ENCODE data around the gene ZNF367.

The ZNF367 gene

GRCh38 chr9:96436456-96437126 is 18.4 kb upstream of the ZNF367 start:
- Histone ChIP-seq H4K91ac (ENCODE audit: low read depth, low read length) (no peak overlapping the region), H3K36me3 (ENCODE audit: control insufficient read depth in 1 of 2, insufficient read depth in 2 of 2, low read length in 2 of 2) (no peaks in the 10 kb centered on the region), H4K8ac (ENCODE audit: low read depth, low read length) (no peak overlapping the region), H2BK5ac (ENCODE audit: low read depth, low read length, poor library complexity) (no peak overlapping the region), H3K27me3 (ENCODE audit: insufficient read depth, low read length) (no peaks in the 10 kb centered on the region), H3K14ac (ENCODE audit: low read length) (no peak overlapping the region), H3K4me1 (ENCODE audit: control insufficient read depth in 1 of 2, insufficient read depth in 2 of 2, low read length in 2 of 2) (no peaks in the 10 kb centered on the region), H4K12ac (ENCODE audit: low read depth, low read length) (no peak overlapping the region), H3K79me1 (ENCODE audit: low read length) (no peaks in the 10 kb centered on the region), H3K9me3 (ENCODE audit: insufficient read depth, low read depth, low read length) (peaks cover 1% of the 10 kb centered on the region), H2BK12ac (ENCODE audit: low read length) (no peak overlapping the region), H3K23ac (ENCODE audit: low read length) (no peak overlapping the region), H3K9ac (ENCODE audit: low read length) (no peak overlapping the region), H3K79me2 (ENCODE audit: control insufficient read depth, insufficient read depth, low read length, poor library complexity) (no peaks in the 10 kb centered on the region), H3K4me2 (ENCODE audit: low read length) (no peak overlapping the region), H3K4ac (ENCODE audit: low read depth, low read length) (no peak overlapping the region), H3K27ac (ENCODE audit: low read depth, low read length) (no peak overlapping the region), H2AFZ (ENCODE audit: insufficient read depth, low read length, poor library complexity) (no peak overlapping the region), H3K4me3 (ENCODE audit: low read depth, low read length) (no peak overlapping the region), H3K18ac (ENCODE audit: low read length) (no peak overlapping the region), H2BK120ac (ENCODE audit: insufficient read depth, low read length, poor library complexity) (no peak overlapping the region), H2AK5ac (ENCODE audit: low read length) (no peak overlapping the region)
- no peak for DNase-seq
- no CpG with 5 or more reads among the region's 15 CpGs for WGBS (ENCODE audit: extremely low coverage, insufficient coverage, insufficient read length)

GRCh38 chr9:96436063-96436455 is 17.9 kb upstream of the ZNF367 start:
- Histone ChIP-seq H3K4me2 (ENCODE audit: low read length) (no peak overlapping the region), H3K4me1 (ENCODE audit: control insufficient read depth in 1 of 2, insufficient read depth in 2 of 2, low read length in 2 of 2) (no peaks in the 10 kb centered on the region), H3K4me3 (ENCODE audit: low read depth, low read length) (no peak overlapping the region), H4K12ac (ENCODE audit: low read depth, low read length) (no peak overlapping the region), H3K23ac (ENCODE audit: low read length) (no peak overlapping the region), H2BK120ac (ENCODE audit: insufficient read depth, low read length, poor library complexity) (no peak overlapping the region), H4K8ac (ENCODE audit: low read depth, low read length) (no peak overlapping the region), H3K18ac (ENCODE audit: low read length) (no peak overlapping the region), H3K14ac (ENCODE audit: low read length) (no peak overlapping the region), H3K27me3 (ENCODE audit: insufficient read depth, low read length) (no peaks in the 10 kb centered on the region), H3K79me2 (ENCODE audit: control insufficient read depth, insufficient read depth, low read length, poor library complexity) (no peaks in the 10 kb centered on the region), H2AK5ac (ENCODE audit: low read length) (no peak overlapping the region), H3K79me1 (ENCODE audit: low read length) (no peaks in the 10 kb centered on the region), H3K9ac (ENCODE audit: low read length) (no peak overlapping the region), H4K91ac (ENCODE audit: low read depth, low read length) (no peak overlapping the region), H2BK5ac (ENCODE audit: low read depth, low read length, poor library complexity) (no peak overlapping the region), H3K27ac (ENCODE audit: low read depth, low read length) (no peak overlapping the region), H3K4ac (ENCODE audit: low read depth, low read length) (no peak overlapping the region), H2AFZ (ENCODE audit: insufficient read depth, low read length, poor library complexity) (no peak overlapping the region), H2BK12ac (ENCODE audit: low read length) (no peak overlapping the region), H3K9me3 (ENCODE audit: insufficient read depth, low read depth, low read length) (peaks cover 1% of the 10 kb centered on the region), H3K36me3 (ENCODE audit: control insufficient read depth in 1 of 2, insufficient read depth in 2 of 2, low read length in 2 of 2) (no peaks in the 10 kb centered on the region)
- no CpG with 5 or more reads among the region's 2 CpGs for WGBS (ENCODE audit: extremely low coverage, insufficient coverage, insufficient read length)
- no peak for DNase-seq

GRCh38 chr9:96435345-96435744 is 17.2 kb upstream of the ZNF367 start:
- H4K8ac ChIP-seq (ENCODE audit: low read depth, low read length): no peak overlapping the region
- H3K14ac ChIP-seq (ENCODE audit: low read length): no peak overlapping the region
- no peak overlapping the region for H3K9ac ChIP-seq (ENCODE audit: low read length)
- H3K4me3 ChIP-seq (ENCODE audit: low read depth, low read length): no peak overlapping the region
- H3K27me3 ChIP-seq (ENCODE audit: insufficient read depth, low read length): no peaks in the 10 kb centered on the region
- H3K23ac ChIP-seq (ENCODE audit: low read length): no peak overlapping the region
- no peak overlapping the region for H2AFZ ChIP-seq (ENCODE audit: insufficient read depth, low read length, poor library complexity)
- no peak overlapping the region for H3K4ac ChIP-seq (ENCODE audit: low read depth, low read length)
- no peak overlapping the region for H4K12ac ChIP-seq (ENCODE audit: low read depth, low read length)
- no peak for DNase-seq
- H3K27ac ChIP-seq (ENCODE audit: low read depth, low read length): no peak overlapping the region
- H3K18ac ChIP-seq (ENCODE audit: low read length): no peak overlapping the region
- H2BK12ac ChIP-seq (ENCODE audit: low read length): no peak overlapping the region
- H3K36me3 ChIP-seq (ENCODE audit: control insufficient read depth in 1 of 2, insufficient read depth in 2 of 2, low read length in 2 of 2): no peaks in the 10 kb centered on the region
- H2BK5ac ChIP-seq (ENCODE audit: low read depth, low read length, poor library complexity): no peak overlapping the region
- no peaks in the 10 kb centered on the region for H3K79me1 ChIP-seq (ENCODE audit: low read length)
- no peak overlapping the region for H4K91ac ChIP-seq (ENCODE audit: low read depth, low read length)
- no peak overlapping the region for H2AK5ac ChIP-seq (ENCODE audit: low read length)
- H3K79me2 ChIP-seq (ENCODE audit: control insufficient read depth, insufficient read depth, low read length, poor library complexity): no peaks in the 10 kb centered on the region
- H2BK120ac ChIP-seq (ENCODE audit: insufficient read depth, low read length, poor library complexity): no peak overlapping the region
- no CpG with 5 or more reads among the region's 4 CpGs for WGBS (ENCODE audit: extremely low coverage, insufficient coverage, insufficient read length)
- no peaks in the 10 kb centered on the region for H3K4me1 ChIP-seq (ENCODE audit: control insufficient read depth in 1 of 2, insufficient read depth in 2 of 2, low read length in 2 of 2)
- H3K9me3 ChIP-seq (ENCODE audit: insufficient read depth, low read depth, low read length): peaks cover 1% of the 10 kb centered on the region
- no peak overlapping the region for H3K4me2 ChIP-seq (ENCODE audit: low read length)

GRCh38 chr9:96430377-96430776 is 12.2 kb upstream of the ZNF367 start:
- no peak overlapping the region for H4K91ac ChIP-seq (ENCODE audit: low read depth, low read length)
- H3K79me2 ChIP-seq (ENCODE audit: control insufficient read depth, insufficient read depth, low read length, poor library complexity): no peaks in the 10 kb centered on the region
- H3K4me2 ChIP-seq (ENCODE audit: low read length): no peak overlapping the region
- no peak overlapping the region for H3K4ac ChIP-seq (ENCODE audit: low read depth, low read length)
- no peaks in the 10 kb centered on the region for H3K4me1 ChIP-seq (ENCODE audit: control insufficient read depth in 1 of 2, insufficient read depth in 2 of 2, low read length in 2 of 2)
- H3K4me3 ChIP-seq (ENCODE audit: low read depth, low read length): no peak overlapping the region
- no peak overlapping the region for H3K27ac ChIP-seq (ENCODE audit: low read depth, low read length)
- no peak overlapping the region for H3K9ac ChIP-seq (ENCODE audit: low read length)
- no peak overlapping the region for H3K23ac ChIP-seq (ENCODE audit: low read length)
- no peak overlapping the region for H4K12ac ChIP-seq (ENCODE audit: low read depth, low read length)
- DNase-seq: no peak
- H3K36me3 ChIP-seq (ENCODE audit: control insufficient read depth in 1 of 2, insufficient read depth in 2 of 2, low read length in 2 of 2): no peaks in the 10 kb centered on the region
- H3K9me3 ChIP-seq (ENCODE audit: insufficient read depth, low read depth, low read length): no peaks in the 10 kb centered on the region
- no peak overlapping the region for H2AFZ ChIP-seq (ENCODE audit: insufficient read depth, low read length, poor library complexity)
- H2BK12ac ChIP-seq (ENCODE audit: low read length): no peak overlapping the region
- no peaks in the 10 kb centered on the region for H3K79me1 ChIP-seq (ENCODE audit: low read length)
- no peak overlapping the region for H4K8ac ChIP-seq (ENCODE audit: low read depth, low read length)
- H2AK5ac ChIP-seq (ENCODE audit: low read length): no peak overlapping the region
- no peak overlapping the region for H3K14ac ChIP-seq (ENCODE audit: low read length)
- no peak overlapping the region for H3K18ac ChIP-seq (ENCODE audit: low read length)
- no peaks in the 10 kb centered on the region for H3K27me3 ChIP-seq (ENCODE audit: insufficient read depth, low read length)
- WGBS (ENCODE audit: extremely low coverage, insufficient coverage, insufficient read length): no CpG with 5 or more reads among the region's 2 CpGs
- H2BK120ac ChIP-seq (ENCODE audit: insufficient read depth, low read length, poor library complexity): no peak overlapping the region
- no peak overlapping the region for H2BK5ac ChIP-seq (ENCODE audit: low read depth, low read length, poor library complexity)
